ENCODE measurements around the gene KRT2. TPM values are rescaled to one million over a fixed set of nuclear protein-coding genes. Genes with fewer than 3 reads are reported as not detected.

The KRT2 gene
- total and polyA plus RNA-seq, 2 experiments from 2014 or later: not detected

DNA sequence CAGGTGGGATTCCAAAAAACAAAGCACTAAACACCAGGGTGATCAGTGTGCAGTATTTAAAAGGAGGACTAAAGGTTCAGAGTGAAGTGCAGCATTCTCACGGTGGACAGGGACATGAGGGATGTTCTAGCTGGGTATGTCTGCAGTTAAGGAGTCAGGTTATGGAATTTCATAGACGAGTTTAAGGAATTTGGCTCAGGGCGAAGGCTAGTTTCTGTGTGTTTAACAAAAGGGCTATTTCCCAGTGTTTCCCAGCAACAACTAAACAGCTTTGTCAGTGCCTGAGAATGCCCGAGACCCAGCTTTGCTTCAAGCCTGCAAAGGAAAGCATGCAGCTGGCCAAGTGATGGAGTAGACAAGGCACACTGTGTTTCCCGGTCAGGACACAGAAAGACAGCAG is 21.2 kb upstream of the KRT2 start:
- Histone ChIP-seq H3K9me3 (ENCODE audit: low read depth) (no peaks in the 10 kb centered on the region), H2AFZ (no peak overlapping the region), H4K20me1 (ENCODE audit: insufficient read depth, poor library complexity, severe bottlenecking) (no peaks in the 10 kb centered on the region), H3K4me1 (ENCODE audit: insufficient read depth) (no peaks in the 10 kb centered on the region), H3K4me2 (no peak overlapping the region), H3K4me3 (no peak overlapping the region), H3K27me3 (peaks cover 10% of the 10 kb centered on the region), H3K27ac (no peak overlapping the region), H3K9me2 (replicated peaks; ENCODE audit: insufficient read depth) (no peaks in the 10 kb centered on the region), H3K36me3 (replicated peaks; ENCODE audit: insufficient read depth, low read depth) (no peaks in the 10 kb centered on the region), H3K79me2 (no peaks in the 10 kb centered on the region)
- TF ChIP-seq, protein P1, sequence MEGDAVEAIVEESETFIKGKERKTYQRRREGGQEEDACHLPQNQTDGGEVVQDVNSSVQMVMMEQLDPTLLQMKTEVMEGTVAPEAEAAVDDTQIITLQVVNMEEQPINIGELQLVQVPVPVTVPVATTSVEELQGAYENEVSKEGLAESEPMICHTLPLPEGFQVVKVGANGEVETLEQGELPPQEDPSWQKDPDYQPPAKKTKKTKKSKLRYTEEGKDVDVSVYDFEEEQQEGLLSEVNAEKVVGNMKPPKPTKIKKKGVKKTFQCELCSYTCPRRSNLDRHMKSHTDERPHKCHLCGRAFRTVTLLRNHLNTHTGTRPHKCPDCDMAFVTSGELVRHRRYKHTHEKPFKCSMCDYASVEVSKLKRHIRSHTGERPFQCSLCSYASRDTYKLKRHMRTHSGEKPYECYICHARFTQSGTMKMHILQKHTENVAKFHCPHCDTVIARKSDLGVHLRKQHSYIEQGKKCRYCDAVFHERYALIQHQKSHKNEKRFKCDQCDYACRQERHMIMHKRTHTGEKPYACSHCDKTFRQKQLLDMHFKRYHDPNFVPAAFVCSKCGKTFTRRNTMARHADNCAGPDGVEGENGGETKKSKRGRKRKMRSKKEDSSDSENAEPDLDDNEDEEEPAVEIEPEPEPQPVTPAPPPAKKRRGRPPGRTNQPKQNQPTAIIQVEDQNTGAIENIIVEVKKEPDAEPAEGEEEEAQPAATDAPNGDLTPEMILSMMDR (IDR thresholded peaks at IDR 0.05; ENCODE audit: poor library complexity): no peak
- TF ChIP-seq EZH2 (IDR thresholded peaks at IDR 0.05; ENCODE audit: borderline replicate concordance) (no peak), EZH2phosphoT487 (IDR thresholded peaks at IDR 0.05; ENCODE audit: low read depth, severe bottlenecking, unreplicated experiment) (no peak)
- WGBS (ENCODE audit: low lambda C conversion rate, missing lambda C conversion rate): 74% methylated on average over 5 of the region's 5 CpGs
- no peak for DNase-seq (ENCODE audit: low spot score)

DNA sequence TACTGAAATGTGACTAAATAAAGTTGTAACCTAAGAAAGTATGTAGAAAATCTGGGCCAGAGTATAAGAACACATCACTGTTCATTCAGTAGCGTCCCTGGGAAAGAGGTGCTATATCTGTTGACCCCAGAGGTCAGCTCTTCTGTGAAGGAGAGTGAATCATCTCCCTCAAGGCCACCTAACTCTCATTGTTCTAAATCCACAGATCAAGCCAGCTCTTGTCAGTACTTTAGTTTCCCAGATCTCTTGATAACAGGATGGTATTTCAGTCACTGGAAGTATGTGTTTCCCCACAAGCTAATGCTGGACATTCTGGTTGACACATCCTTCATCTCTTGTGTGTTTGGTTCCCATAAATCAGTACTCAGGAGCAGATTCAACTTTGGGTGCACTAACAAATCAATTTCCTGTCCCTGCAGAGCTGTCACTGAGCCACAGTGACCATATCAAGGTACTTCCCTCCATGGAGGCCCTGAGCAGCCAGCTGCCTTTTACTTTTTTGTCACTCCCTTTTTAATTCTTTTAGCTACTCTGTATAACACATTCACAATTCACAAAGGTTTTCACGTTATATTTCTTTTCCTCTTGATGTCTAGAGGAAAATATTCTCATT is 20.4 kb upstream of the KRT2 start:
- 31% methylated on average over 2 of the region's 2 CpGs for WGBS (ENCODE audit: low lambda C conversion rate, missing lambda C conversion rate)
- no peak for TF ChIP-seq EZH2 (IDR thresholded peaks at IDR 0.05; ENCODE audit: borderline replicate concordance)
- TF ChIP-seq, protein P1 (IDR thresholded peaks at IDR 0.05; ENCODE audit: poor library complexity): no peak

DNA sequence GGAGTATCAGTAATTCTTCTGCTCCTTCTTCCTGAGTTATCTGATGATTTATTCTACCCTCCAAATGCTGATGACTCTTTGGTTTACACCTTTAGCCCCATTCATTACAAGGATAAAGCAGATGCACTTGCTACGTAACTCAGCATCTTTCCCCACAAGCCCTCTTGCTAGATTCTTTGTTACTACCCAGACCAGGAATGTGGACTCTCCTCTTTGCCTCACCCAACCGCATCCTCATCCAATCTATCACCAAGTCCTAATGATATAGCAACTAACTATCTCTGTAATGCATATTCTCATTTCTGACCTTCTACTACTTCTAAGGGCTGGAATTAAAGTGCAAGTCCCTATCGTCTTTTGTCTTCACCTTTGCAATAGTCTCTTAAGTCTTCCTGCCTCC is 18.9 kb upstream of the KRT2 start:
- no peak overlapping the region for H3K27ac ChIP-seq
- peaks cover 17% of the 10 kb centered on the region for H3K27me3 ChIP-seq
- H3K4me2 ChIP-seq: no peak overlapping the region
- no peak for DNase-seq (ENCODE audit: low spot score)
- no peaks in the 10 kb centered on the region for H3K4me1 ChIP-seq (ENCODE audit: insufficient read depth)
- no peaks in the 10 kb centered on the region for H3K9me2 ChIP-seq (replicated peaks; ENCODE audit: insufficient read depth)
- no peaks in the 10 kb centered on the region for H3K79me2 ChIP-seq
- no peak overlapping the region for H2AFZ ChIP-seq
- no peak overlapping the region for H3K4me3 ChIP-seq
- no peaks in the 10 kb centered on the region for H3K9me3 ChIP-seq (ENCODE audit: low read depth)
- WGBS (ENCODE audit: low lambda C conversion rate, missing lambda C conversion rate): 100% methylated on average over 3 of the region's 3 CpGs
- H4K20me1 ChIP-seq (ENCODE audit: insufficient read depth, poor library complexity, severe bottlenecking): no peaks in the 10 kb centered on the region
- no peaks in the 10 kb centered on the region for H3K36me3 ChIP-seq (replicated peaks; ENCODE audit: insufficient read depth, low read depth)
- TF ChIP-seq EZH2 (IDR thresholded peaks at IDR 0.05; ENCODE audit: borderline replicate concordance) (no peak), EZH2phosphoT487 (IDR thresholded peaks at IDR 0.05; ENCODE audit: low read depth, severe bottlenecking, unreplicated experiment) (no peak)
- TF ChIP-seq, protein P1 (IDR thresholded peaks at IDR 0.05; ENCODE audit: poor library complexity): no peak

More for the DNA sequence above, 20.4 kb upstream of the KRT2 start:
- Histone ChIP-seq H3K4me2 (no peak overlapping the region), H3K4me1 (ENCODE audit: insufficient read depth) (no peaks in the 10 kb centered on the region), H4K20me1 (ENCODE audit: insufficient read depth, poor library complexity, severe bottlenecking) (no peaks in the 10 kb centered on the region), H3K9me3 (ENCODE audit: low read depth) (no peaks in the 10 kb centered on the region), H3K27ac (no peak overlapping the region), H3K27me3 (peaks cover 10% of the 10 kb centered on the region), H3K9me2 (replicated peaks; ENCODE audit: insufficient read depth) (no peaks in the 10 kb centered on the region), H3K36me3 (replicated peaks; ENCODE audit: insufficient read depth, low read depth) (no peaks in the 10 kb centered on the region), H3K79me2 (no peaks in the 10 kb centered on the region), H3K4me3 (no peak overlapping the region), H2AFZ (no peak overlapping the region)
- no peak for DNase-seq (ENCODE audit: low spot score)

Data from hepatocyte (in vitro differentiated cells).